KMS-11 (cell line): ENCODE data around the gene OXCT1.
"Not testable (repeated sequence)": the region's sequence is repeated elsewhere in the genome, so short reads cannot be mapped to it uniquely, and the experiment has no call there.

ENCODE experiments used
- H2AFZ ChIP-seq: fragments of 200-600 bp; sonication (generic); 2 replicates; pipeline ENCODE4 v1.6.1; 2016; ENCODE audit warnings: antibody characterized with exemption, mixed run types, low read depth
- H3K27ac ChIP-seq: fragments of 200-600 bp; sonication (generic); 2 replicates; pipeline ENCODE4 v1.6.1; 2016; ENCODE audit warnings: mild to moderate bottlenecking, mixed run types
- H3K27me3 ChIP-seq: fragments of 200-600 bp; sonication (generic); 2 replicates; pipeline ENCODE4 v1.6.1; 2017; ENCODE audit warnings: mild to moderate bottlenecking, low read depth, mixed run types, moderate library complexity; ENCODE audit not compliant: insufficient read depth
- H3K36me3 ChIP-seq: fragments of 200-600 bp; sonication (generic); 2 replicates; pipeline ENCODE4 v1.6.1; 2017; ENCODE audit warnings: mild to moderate bottlenecking, mixed run types; ENCODE audit not compliant: insufficient read depth
- H3K4me1 ChIP-seq: fragments of 200-600 bp; sonication (generic); 2 replicates; pipeline ENCODE4 v1.6.1; 2016; ENCODE audit warnings: mild to moderate bottlenecking, low read depth, mixed run types; ENCODE audit not compliant: poor library complexity, severe bottlenecking
- H3K4me2 ChIP-seq: fragments of 200-600 bp; sonication (generic); 2 replicates; pipeline ENCODE4 v1.7.0; 2016; ENCODE audit warnings: mild to moderate bottlenecking, mixed run types
- H3K4me3 ChIP-seq: fragments of 200-600 bp; sonication (generic); IDR thresholded peaks from 2 replicates; pipeline ENCODE4 v1.6.1; 2017; ENCODE audit warnings: low read depth, low read length, mixed read lengths; ENCODE audit not compliant: insufficient read depth
- H3K79me2 ChIP-seq: fragments of 200-600 bp; sonication (generic); 2 replicates; pipeline ENCODE4 v1.6.1; 2016; ENCODE audit warnings: low read depth, mixed run types; ENCODE audit not compliant: insufficient read depth
- H3K9ac ChIP-seq: fragments of 200-600 bp; sonication (generic); 2 replicates; pipeline ENCODE4 v1.6.1; 2016; ENCODE audit warnings: mild to moderate bottlenecking, mixed run types
- H4K20me1 ChIP-seq: fragments of 200-600 bp; sonication (generic); 2 replicates; pipeline ENCODE4 v1.6.1; 2016; ENCODE audit warnings: mild to moderate bottlenecking, mixed run types; ENCODE audit not compliant: insufficient read depth
- CTCF ChIP-seq: fragments of 200-600 bp; sonication (generic); conservative IDR thresholded peaks from 2 replicates; pipeline ENCODE4 v1.6.1; 2017; ENCODE audit warnings: low read depth, mild to moderate bottlenecking, antibody characterized with exemption, low read length, moderate library complexity, mixed read lengths

Gene OXCT1

GRCh38 chr5:41817625-41818301 is 52.5 kb downstream of the OXCT1 start:
- no peaks in the 10 kb centered on the region for H3K4me1 ChIP-seq
- no peak overlapping the region for H3K9ac ChIP-seq
- H3K27ac ChIP-seq: no peak overlapping the region
- no peaks in the 10 kb centered on the region for H3K36me3 ChIP-seq
- H3K79me2 ChIP-seq: no peaks in the 10 kb centered on the region
- no peak overlapping the region for H2AFZ ChIP-seq
- H3K4me3 ChIP-seq: no peak overlapping the region
- no peaks in the 10 kb centered on the region for H4K20me1 ChIP-seq
- no peaks in the 10 kb centered on the region for H3K27me3 ChIP-seq
- H3K4me2 ChIP-seq: no peak overlapping the region
- no peak for TF ChIP-seq CTCF

- no peak for TF ChIP-seq CTCF
These were observed 54.5 kb downstream of the OXCT1 start for GRCh38 chr5:41815663-41816229.

GRCh38 chr5:41815261-41815660 is 55.0 kb downstream of the OXCT1 start:
- no peak overlapping the region for H2AFZ ChIP-seq
- no peak overlapping the region for H3K9ac ChIP-seq
- no peaks in the 10 kb centered on the region for H3K27me3 ChIP-seq
- no peak for TF ChIP-seq CTCF
- H3K79me2 ChIP-seq: no peaks in the 10 kb centered on the region
- H3K36me3 ChIP-seq: no peaks in the 10 kb centered on the region
- no peaks in the 10 kb centered on the region for H3K4me1 ChIP-seq
- no peaks in the 10 kb centered on the region for H4K20me1 ChIP-seq
- no peak overlapping the region for H3K4me3 ChIP-seq
- H3K4me2 ChIP-seq: no peak overlapping the region
- H3K27ac ChIP-seq: no peak overlapping the region

More at GRCh38 chr5:41815663-41816229, 54.5 kb downstream of the OXCT1 start:
- no peaks in the 10 kb centered on the region for H4K20me1 ChIP-seq
- no peaks in the 10 kb centered on the region for H3K79me2 ChIP-seq
- H3K27ac ChIP-seq: no peak overlapping the region
- H3K4me2 ChIP-seq: no peak overlapping the region
- H3K9ac ChIP-seq: no peak overlapping the region
- H3K4me3 ChIP-seq: no peak overlapping the region
- H2AFZ ChIP-seq: no peak overlapping the region
- H3K4me1 ChIP-seq: no peaks in the 10 kb centered on the region
- H3K27me3 ChIP-seq: no peaks in the 10 kb centered on the region
- H3K36me3 ChIP-seq: no peaks in the 10 kb centered on the region

- not testable (repeated sequence) for H3K27ac ChIP-seq, H2AFZ ChIP-seq, H3K4me3 ChIP-seq, H3K4me1 ChIP-seq, H3K36me3 ChIP-seq, H3K4me2 ChIP-seq, H3K27me3 ChIP-seq, H4K20me1 ChIP-seq, H3K9ac ChIP-seq, H3K79me2 ChIP-seq
These were observed 55.9 kb downstream of the OXCT1 start for GRCh38 chr5:41814306-41814705.

GRCh38 chr5:41812156-41812555 is 58.1 kb downstream of the OXCT1 start:
- Histone ChIP-seq H2AFZ (no peak overlapping the region), H3K4me2 (no peak overlapping the region), H3K4me1 (peaks cover 15% of the 10 kb centered on the region), H4K20me1 (no peaks in the 10 kb centered on the region), H3K9ac (no peak overlapping the region), H3K4me3 (no peak overlapping the region), H3K36me3 (no peaks in the 10 kb centered on the region), H3K27ac (no peak overlapping the region), H3K27me3 (no peaks in the 10 kb centered on the region), H3K79me2 (no peaks in the 10 kb centered on the region)
- no peak for TF ChIP-seq CTCF
